ENCODE results near the gene ST3GAL3. TPM values are rescaled to one million over a fixed set of nuclear protein-coding genes. Genes with fewer than 3 reads are reported as not detected.

The ST3GAL3 gene
- total and polyA plus RNA-seq, 7 donors: 7.2 to 31.4 (median 21.3) TPM

GRCh38 chr1:43764581-43764980, 57.2 kb downstream of the ST3GAL3 start:
- Histone ChIP-seq H3K27me3 (no peaks in the 10 kb centered on the region), H3K9me3 (no peaks in the 10 kb centered on the region), H3K4me1 (peaks cover 0 to 27% (median 20%) of the 10 kb centered on the region in 4 donors), H3K4me3 (no peak overlapping the region), H3K27ac (no peak overlapping the region), H3K36me3 (no peaks in the 10 kb centered on the region)
- intact Hi-C loops (cut with DNase I): loop anchor here (1.0 to 5.0 kb wide), 2 partner anchors 170 to 283 kb away; no protein-coding TSS in a partner anchor
- no peak for DNase-seq
- no peak for TF ChIP-seq POLR2AphosphoS5 (IDR thresholded peaks at IDR 0.05)
- TF ChIP-seq EP300 (IDR thresholded peaks at IDR 0.05): no peak
- no peak for TF ChIP-seq CTCF (IDR thresholded peaks at IDR 0.05)
- TF ChIP-seq POLR2A (IDR thresholded peaks at IDR 0.05): no peak
- 93 to 95% methylated on average over 6 of the region's 6 CpGs for WGBS, 2 donors

GRCh38 chr1:43766086-43766784, 58.9 kb downstream of the ST3GAL3 start:
- Histone ChIP-seq H3K36me3 (no peaks in the 10 kb centered on the region), H3K27me3 (no peaks in the 10 kb centered on the region), H3K4me3 (no peak overlapping the region), H3K27ac (peak overlapping the region in 3 of 4 donors; percentile 23 to 25 (median 24)), H3K9me3 (no peaks in the 10 kb centered on the region), H3K4me1 (peaks cover 0 to 27% (median 20%) of the 10 kb centered on the region in 4 donors)
- no peak for TF ChIP-seq POLR2AphosphoS5 (IDR thresholded peaks at IDR 0.05)
- TF ChIP-seq CTCF (IDR thresholded peaks at IDR 0.05): no peak
- no peak for TF ChIP-seq POLR2A (IDR thresholded peaks at IDR 0.05)
- no peak for TF ChIP-seq EP300 (IDR thresholded peaks at IDR 0.05)
- 80 to 87% methylated on average over 8 of the region's 8 CpGs for whole genome bisulfite sequencing, 2 donors
- DNase-seq: no peak
- intact Hi-C loops (cut with DNase I): no loop called here

- Histone ChIP-seq H3K9me3 (no peaks in the 10 kb centered on the region), H3K36me3 (no peaks in the 10 kb centered on the region), H3K4me1 (peaks cover 0 to 27% (median 20%) of the 10 kb centered on the region in 4 donors), H3K4me3 (no peak overlapping the region), H3K27me3 (no peaks in the 10 kb centered on the region), H3K27ac (peak overlapping the region in 2 of 4 donors; percentile 24 to 25)
- WGBS, 2 donors: 85 to 92% methylated on average over 5 of the region's 5 CpGs
- TF ChIP-seq POLR2AphosphoS5 (IDR thresholded peaks at IDR 0.05): no peak
- TF ChIP-seq POLR2A (IDR thresholded peaks at IDR 0.05): no peak
- no peak for TF ChIP-seq EP300 (IDR thresholded peaks at IDR 0.05)
- no peak for TF ChIP-seq CTCF (IDR thresholded peaks at IDR 0.05)
- intact Hi-C loops (cut with DNase I): no loop called here
- DNase-seq: no peak
These were observed 59.6 kb downstream of the ST3GAL3 start for GRCh38 chr1:43766818-43767525.

GRCh38 chr1:43768168-43768567, 60.8 kb downstream of the ST3GAL3 start:
- intact Hi-C loops (cut with DNase I): no loop called here
- Histone ChIP-seq H3K4me1 (peaks cover 0 to 19% (median 14%) of the 10 kb centered on the region in 4 donors), H3K4me3 (no peak overlapping the region), H3K27me3 (no peaks in the 10 kb centered on the region), H3K36me3 (no peaks in the 10 kb centered on the region), H3K9me3 (no peaks in the 10 kb centered on the region), H3K27ac (no peak overlapping the region)
- TF ChIP-seq POLR2A (IDR thresholded peaks at IDR 0.05) (no peak), CTCF (IDR thresholded peaks at IDR 0.05) (no peak), POLR2AphosphoS5 (IDR thresholded peaks at IDR 0.05) (no peak), EP300 (IDR thresholded peaks at IDR 0.05) (no peak)
- no peak for DNase-seq
